Measurements from ENCODE around the gene GULP1. TPM values are rescaled to one million over a fixed set of nuclear protein-coding genes. Genes with fewer than 3 reads are reported as not detected.
"Not testable (repeated sequence)": the region's sequence is repeated elsewhere in the genome, so short reads cannot be mapped to it uniquely, and the experiment has no call there.

The GULP1 gene
- total and polyA plus RNA-seq, 10 donors = 0.83 to 16.6 (median 6.6) TPM

DNA sequence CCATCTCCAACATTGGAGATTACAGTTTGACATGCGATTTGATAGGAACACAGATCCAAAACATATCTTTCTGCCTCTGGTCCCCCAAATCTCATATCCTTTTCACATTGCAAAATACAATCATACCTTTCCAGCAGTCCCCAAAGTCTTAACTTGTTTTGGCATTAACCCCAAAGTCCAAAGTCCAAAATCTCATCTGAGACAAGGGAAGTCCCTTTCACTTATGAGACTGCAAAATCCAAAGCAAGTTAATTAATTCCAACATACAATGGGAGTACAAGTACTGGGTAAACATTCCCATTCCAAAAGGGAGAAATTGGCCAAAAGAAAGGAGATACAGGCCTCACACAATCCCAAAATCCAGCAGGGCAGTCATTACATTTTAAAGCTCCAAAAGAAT, 265.4 kb downstream of the GULP1 start:
- TF ChIP-seq POLR2A (IDR thresholded peaks at IDR 0.05) (no peak), POLR2AphosphoS5 (IDR thresholded peaks at IDR 0.05) (no peak)
- TF ChIP-seq, protein P1, sequence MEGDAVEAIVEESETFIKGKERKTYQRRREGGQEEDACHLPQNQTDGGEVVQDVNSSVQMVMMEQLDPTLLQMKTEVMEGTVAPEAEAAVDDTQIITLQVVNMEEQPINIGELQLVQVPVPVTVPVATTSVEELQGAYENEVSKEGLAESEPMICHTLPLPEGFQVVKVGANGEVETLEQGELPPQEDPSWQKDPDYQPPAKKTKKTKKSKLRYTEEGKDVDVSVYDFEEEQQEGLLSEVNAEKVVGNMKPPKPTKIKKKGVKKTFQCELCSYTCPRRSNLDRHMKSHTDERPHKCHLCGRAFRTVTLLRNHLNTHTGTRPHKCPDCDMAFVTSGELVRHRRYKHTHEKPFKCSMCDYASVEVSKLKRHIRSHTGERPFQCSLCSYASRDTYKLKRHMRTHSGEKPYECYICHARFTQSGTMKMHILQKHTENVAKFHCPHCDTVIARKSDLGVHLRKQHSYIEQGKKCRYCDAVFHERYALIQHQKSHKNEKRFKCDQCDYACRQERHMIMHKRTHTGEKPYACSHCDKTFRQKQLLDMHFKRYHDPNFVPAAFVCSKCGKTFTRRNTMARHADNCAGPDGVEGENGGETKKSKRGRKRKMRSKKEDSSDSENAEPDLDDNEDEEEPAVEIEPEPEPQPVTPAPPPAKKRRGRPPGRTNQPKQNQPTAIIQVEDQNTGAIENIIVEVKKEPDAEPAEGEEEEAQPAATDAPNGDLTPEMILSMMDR (IDR thresholded peaks at IDR 0.05 in 8 of 11, conservative IDR thresholded peaks at IDR 0.05 in 3 of 11) = no peak
- Histone ChIP-seq H3K4me3 (no peak overlapping the region), H3K36me3 (no peaks in the 10 kb centered on the region), H3K27ac (no peak overlapping the region), H3K4me1 (no peaks in the 10 kb centered on the region), H3K27me3 (replicated peaks in 1 of 7) (no peaks in the 10 kb centered on the region), H3K9me3 (peaks cover 0 to 42% (median 19%) of the 10 kb centered on the region in 8 donors)
- no peak for DNase-seq
- intact Hi-C loops (cut with DNase I; ENCODE audit: low total_unique reads) = no loop called here
- WGBS, 5 donors = 80 to 100% (median 90%) methylated on average over 1 of the region's 1 CpG

DNA sequence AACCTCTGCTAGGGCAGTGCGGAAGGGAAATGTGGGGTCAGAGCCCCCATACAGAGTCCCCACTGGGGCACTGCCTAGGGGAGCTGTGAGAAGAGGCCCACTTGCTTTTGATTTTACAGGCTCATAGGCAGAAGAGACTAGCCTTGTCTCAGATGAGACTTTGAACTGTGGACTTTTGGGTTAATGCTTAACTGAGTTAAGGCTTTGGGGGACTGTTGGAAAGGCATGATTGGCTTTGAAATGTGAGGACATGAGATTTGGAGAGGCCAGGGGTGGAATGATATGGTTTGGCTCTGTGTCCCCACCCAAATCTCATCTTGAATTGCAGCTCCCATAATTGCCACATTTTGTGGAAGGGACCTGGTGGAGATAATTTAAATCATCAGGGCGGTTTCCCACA, 267.8 kb downstream of the GULP1 start:
- H3K27me3 ChIP-seq (replicated peaks in 1 of 7); H3K27ac ChIP-seq; intact Hi-C loops (cut with DNase I; ENCODE audit: low total_unique reads); H3K36me3 ChIP-seq; H3K4me3 ChIP-seq; H3K4me1 ChIP-seq; DNase-seq: not testable (repeated sequence)
- 81 to 95% (median 91%) methylated on average over 2 of the region's 2 CpGs for WGBS, 5 donors
- H3K9me3 ChIP-seq = peaks cover 0 to 42% (median 19%) of the 10 kb centered on the region in 8 donors

DNA sequence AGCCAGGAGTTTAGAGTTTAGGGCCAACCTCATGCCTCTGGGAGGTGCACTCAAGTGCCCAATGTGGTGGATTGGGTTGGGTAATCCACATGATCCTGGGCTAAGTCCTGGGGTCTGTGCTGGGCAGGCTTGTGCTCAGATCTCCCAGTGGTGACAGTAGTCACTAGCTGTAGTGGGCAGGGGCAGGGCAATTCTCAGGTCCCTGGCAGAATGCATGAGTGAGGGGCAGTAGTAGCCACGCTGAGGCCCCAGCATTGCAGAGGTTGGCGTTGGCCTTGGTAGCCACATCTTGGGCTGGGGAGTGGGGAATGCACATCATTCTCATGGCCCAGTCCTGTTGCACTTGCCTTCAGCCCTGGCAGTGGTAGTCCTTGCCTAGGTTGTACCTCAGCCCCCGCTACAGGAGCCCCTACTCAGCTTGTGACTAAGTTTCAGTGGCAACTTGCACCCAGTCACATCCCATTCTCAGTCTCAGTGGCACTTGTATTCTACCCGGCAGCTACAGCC, 269.9 kb downstream of the GULP1 start:
- TF ChIP-seq POLR2AphosphoS5 (IDR thresholded peaks at IDR 0.05) = no peak
- TF ChIP-seq, protein P1 (IDR thresholded peaks at IDR 0.05 in 8 of 11, conservative IDR thresholded peaks at IDR 0.05 in 3 of 11) = no peak
- no peak for TF ChIP-seq POLR2A (IDR thresholded peaks at IDR 0.05)
- DNase-seq = no peak
- no peaks in the 10 kb centered on the region for H3K27me3 ChIP-seq (replicated peaks in 1 of 7)
- no peaks in the 10 kb centered on the region for H3K4me1 ChIP-seq
- intact Hi-C loops (cut with DNase I; ENCODE audit: low total_unique reads) = no loop called here
- 74 to 94% (median 87%) methylated on average over 2 to 4 of the region's 4 CpGs for WGBS, 5 donors
- no peaks in the 10 kb centered on the region for H3K36me3 ChIP-seq
- H3K27ac ChIP-seq = no peak overlapping the region
- peaks cover 0 to 38% (median 19%) of the 10 kb centered on the region in 8 donors for H3K9me3 ChIP-seq
- no peak overlapping the region for H3K4me3 ChIP-seq

DNA sequence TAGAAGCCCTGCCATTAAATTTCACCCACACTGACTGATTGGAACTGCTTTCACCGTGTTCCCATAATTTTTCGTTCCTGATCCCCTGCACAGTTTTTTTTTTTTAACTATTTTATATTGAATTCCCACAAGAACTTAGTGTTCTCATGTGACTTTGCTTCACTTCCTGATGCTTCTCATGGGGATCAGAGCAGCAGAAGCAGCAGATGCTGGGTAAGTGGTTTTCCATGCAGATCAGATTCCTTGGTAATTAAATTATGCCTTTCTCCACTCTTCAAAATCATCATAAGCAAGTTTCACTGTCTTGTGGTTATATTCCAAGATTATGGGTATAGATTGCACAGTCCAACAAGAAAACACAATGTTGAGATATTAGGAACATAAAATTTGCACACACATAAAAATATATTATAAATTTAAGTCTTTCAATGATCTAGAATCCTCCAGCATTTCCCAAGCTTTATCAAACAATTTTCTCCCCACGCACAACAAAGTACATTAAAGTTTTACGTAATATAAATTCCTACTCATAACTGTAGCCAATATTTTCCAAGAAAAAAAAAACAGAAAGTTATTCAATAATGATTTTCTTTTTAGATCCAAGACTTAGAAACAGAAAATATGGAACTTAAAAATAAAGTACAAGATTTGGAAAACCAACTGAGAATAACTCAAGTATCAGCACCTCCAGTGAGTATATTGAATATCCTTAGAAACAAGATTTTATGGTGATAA, 277.9 kb downstream of the GULP1 start:
- Histone ChIP-seq H3K9me3 (no peaks in the 10 kb centered on the region), H3K27me3 (replicated peaks in 1 of 7) (no peaks in the 10 kb centered on the region), H3K36me3 (no peaks in the 10 kb centered on the region), H3K27ac (no peak overlapping the region), H3K4me3 (no peak overlapping the region), H3K4me1 (no peaks in the 10 kb centered on the region)
- 79 to 89% (median 84%) methylated on average over 4 of the region's 4 CpGs for WGBS, 5 donors
- intact Hi-C loops (cut with DNase I; ENCODE audit: low total_unique reads) = no loop called here
- DNase-seq = no peak
- TF ChIP-seq, protein P1 (IDR thresholded peaks at IDR 0.05 in 8 of 11, conservative IDR thresholded peaks at IDR 0.05 in 3 of 11) = no peak
- TF ChIP-seq POLR2A (IDR thresholded peaks at IDR 0.05) (no peak), POLR2AphosphoS5 (IDR thresholded peaks at IDR 0.05) (no peak)

Data from spleen (tissue), 11 donors.